Loucy (cell line): Measurements from ENCODE around the gene RNF38.

Source experiments
- H2AFZ ChIP-seq: fragments of 200-600 bp; sonication (generic); 2 replicates; pipeline ENCODE4 v1.6.0; 2016; ENCODE audit warnings: antibody characterized with exemption, mild to moderate bottlenecking, low read length, moderate library complexity
- H3F3A ChIP-seq: fragments of 200-600 bp; 2 replicates; pipeline ENCODE4 v1.6.0; 2016; ENCODE audit warnings: antibody characterized with exemption, low read depth, mild to moderate bottlenecking
- H3K27me3 ChIP-seq: fragments of 200-600 bp; sonication (generic); 2 replicates; pipeline ENCODE4 v1.6.1; 2014; ENCODE audit warnings: low read length, mild to moderate bottlenecking; ENCODE audit not compliant: insufficient read depth, poor library complexity, severe bottlenecking
- H3K36me3 ChIP-seq: fragments of 200-600 bp; sonication (generic); 2 replicates; pipeline ENCODE4 v1.6.1; 2016; ENCODE audit warnings: low read length; ENCODE audit not compliant: insufficient read depth
- H3K4me1 ChIP-seq: fragments of 200-600 bp; sonication (generic); 2 replicates; pipeline ENCODE4 v1.5.1; 2014; ENCODE audit warnings: low read length, mild to moderate bottlenecking; ENCODE audit not compliant: insufficient read depth, poor library complexity, severe bottlenecking
- H3K4me2 ChIP-seq: fragments of 200-600 bp; sonication (generic); 2 replicates; pipeline ENCODE4 v1.6.0; 2014; ENCODE audit warnings: antibody characterized with exemption, low read length, low read depth, mild to moderate bottlenecking; ENCODE audit not compliant: poor library complexity, severe bottlenecking
- H3K4me3 ChIP-seq: fragments of 200-600 bp; sonication (generic); 2 replicates; pipeline ENCODE4 v1.5.1; 2014; ENCODE audit warnings: low read length, mild to moderate bottlenecking, mixed read lengths; ENCODE audit not compliant: poor library complexity, severe bottlenecking
- H3K79me2 ChIP-seq: fragments of 200-600 bp; sonication (generic); 2 replicates; pipeline ENCODE4 v1.6.1; 2014; ENCODE audit warnings: low read length; ENCODE audit not compliant: insufficient read depth
- H3K9ac ChIP-seq: fragments of 200-600 bp; sonication (generic); 2 replicates; pipeline ENCODE4 v1.6.0; 2014; ENCODE audit warnings: mild to moderate bottlenecking, low read depth, low read length, moderate library complexity; ENCODE audit not compliant: poor library complexity, severe bottlenecking
- H3K9me2 ChIP-seq: fragments of 200-600 bp; sonication (generic); replicated peaks from 2 replicates; pipeline ENCODE4 v1.6.1; 2016; ENCODE audit warnings: low read depth, low read length, mixed read lengths
- H3K9me3 ChIP-seq: fragments of 200-600 bp; sonication (generic); 2 replicates; pipeline ENCODE4 v1.6.1; 2014; ENCODE audit warnings: mild to moderate bottlenecking, antibody characterized with exemption, low read length, low read depth; ENCODE audit not compliant: insufficient read depth
- H4K20me1 ChIP-seq: fragments of 200-600 bp; sonication (generic); 2 replicates; pipeline ENCODE4 v1.6.0; 2014; ENCODE audit warnings: antibody characterized with exemption, low read length, mild to moderate bottlenecking; ENCODE audit not compliant: insufficient read depth, poor library complexity, severe bottlenecking
- CTCF ChIP-seq: fragments of 200-600 bp; sonication (generic); conservative IDR thresholded peaks from 2 replicates; pipeline ENCODE4 v1.5.1; 2014; ENCODE audit warnings: mild to moderate bottlenecking, antibody characterized with exemption, low read length
- EZH2phosphoT487 ChIP-seq: fragments of 200-600 bp; IDR thresholded peaks from 2 replicates; pipeline ENCODE4 v1.6.1; 2018; ENCODE audit warnings: antibody characterized with exemption, mild to moderate bottlenecking, moderate library complexity, borderline replicate concordance

RNF38 gene

DNA sequence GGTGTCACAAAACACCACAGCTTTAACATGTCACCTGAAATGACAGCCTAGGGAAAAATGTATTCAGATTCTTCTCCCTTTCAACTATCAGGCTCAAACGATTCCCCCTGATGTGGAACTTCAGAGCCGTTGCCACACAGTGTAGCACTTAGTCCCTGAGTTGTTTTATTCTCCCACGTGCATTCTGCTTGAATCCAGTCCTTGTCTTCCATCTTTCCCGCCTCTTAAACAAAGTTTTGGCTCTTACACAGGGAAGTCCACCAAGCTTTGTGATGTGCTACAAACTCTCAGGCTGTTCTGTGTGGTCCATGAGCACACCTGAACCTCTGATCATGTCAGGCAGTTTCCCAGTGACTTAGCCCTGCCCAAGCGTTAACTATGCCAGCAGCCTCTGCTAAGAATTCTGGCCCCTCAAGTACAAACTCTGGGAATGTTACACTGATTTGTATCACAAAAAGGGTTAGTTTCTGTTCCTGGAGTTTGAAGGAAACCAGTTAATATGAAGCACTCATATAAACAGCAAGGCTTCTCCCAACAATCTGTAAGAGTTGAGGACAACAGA lies 45.8 kb upstream of the RNF38 start:
- H3K79me2 ChIP-seq, result peaks cover 48% of the 10 kb centered on the region
- H3K4me1 ChIP-seq, result peaks cover 11% of the 10 kb centered on the region
- peaks cover 17% of the 10 kb centered on the region for H4K20me1 ChIP-seq
- no peaks in the 10 kb centered on the region for H3K9me3 ChIP-seq
- no peak overlapping the region for H3K9ac ChIP-seq
- TF ChIP-seq EZH2phosphoT487, result no peak
- no peak for TF ChIP-seq CTCF
- H3K36me3 ChIP-seq, result peaks cover 4% of the 10 kb centered on the region; the same call in 1 of the 2 replicates
- no peaks in the 10 kb centered on the region for H3K27me3 ChIP-seq
- no peaks in the 10 kb centered on the region for H3F3A ChIP-seq
- H3K4me2 ChIP-seq, result no peak overlapping the region
- H3K9me2 ChIP-seq, result no peaks in the 10 kb centered on the region
- no peak overlapping the region for H2AFZ ChIP-seq
- H3K4me3 ChIP-seq, result no peak overlapping the region

GRCh38 chr9:36444203-36444602 lies 44.1 kb upstream of the RNF38 start:
- H3K4me3 ChIP-seq, result no peak overlapping the region
- TF ChIP-seq CTCF (no peak), EZH2phosphoT487 (no peak)
- H3K79me2 ChIP-seq, result peaks cover 42% of the 10 kb centered on the region
- no peak overlapping the region for H2AFZ ChIP-seq
- H3K4me2 ChIP-seq, result no peak overlapping the region
- H3K27me3 ChIP-seq, result no peaks in the 10 kb centered on the region
- H4K20me1 ChIP-seq, result peaks cover 12% of the 10 kb centered on the region
- H3K9ac ChIP-seq, result no peak overlapping the region
- peaks cover 11% of the 10 kb centered on the region for H3K4me1 ChIP-seq
- no peaks in the 10 kb centered on the region for H3K9me3 ChIP-seq
- H3F3A ChIP-seq, result no peaks in the 10 kb centered on the region
- no peaks in the 10 kb centered on the region for H3K9me2 ChIP-seq
- peaks cover 4% of the 10 kb centered on the region; the same call in 1 of the 2 replicates for H3K36me3 ChIP-seq

- H2AFZ ChIP-seq, result no peak overlapping the region
- peaks cover 11% of the 10 kb centered on the region for H3K4me1 ChIP-seq
- H4K20me1 ChIP-seq, result peaks cover 8% of the 10 kb centered on the region
- no peaks in the 10 kb centered on the region for H3K9me2 ChIP-seq
- H3K4me2 ChIP-seq, result no peak overlapping the region
- H3K27me3 ChIP-seq, result no peaks in the 10 kb centered on the region
- H3K36me3 ChIP-seq, result peaks cover 4% of the 10 kb centered on the region; the same call in 1 of the 2 replicates
- no peak overlapping the region for H3K9ac ChIP-seq
- peaks cover 42% of the 10 kb centered on the region for H3K79me2 ChIP-seq
- H3K9me3 ChIP-seq, result no peaks in the 10 kb centered on the region
- no peaks in the 10 kb centered on the region for H3F3A ChIP-seq
- H3K4me3 ChIP-seq, result no peak overlapping the region
- TF ChIP-seq EZH2phosphoT487, result no peak
- no peak for TF ChIP-seq CTCF
These were observed 43.5 kb upstream of the RNF38 start for GRCh38 chr9:36443581-36443980.
